Karpas-422 (cell line): ENCODE results near the gene STRADB. TPM values are rescaled to one million over a fixed set of nuclear protein-coding genes. Genes with fewer than 3 reads are reported as not detected.
"Not testable (repeated sequence)": the region's sequence is repeated elsewhere in the genome, so short reads cannot be mapped to it uniquely, and the experiment has no call there.

Source experiments
- DNase-seq: peaks from one replicate; pipeline ENCODE4 v3.0.0-alpha.2; 2015
- H2AFZ ChIP-seq: fragments of 200-600 bp; sonication (generic); 2 replicates; pipeline ENCODE4 v1.6.1; 2014; ENCODE audit warnings: antibody characterized with exemption, low read length, mixed read lengths
- H3K27ac ChIP-seq: fragments of 200-600 bp; sonication (generic); 2 replicates; pipeline ENCODE4 v1.5.1; 2014; ENCODE audit warnings: mild to moderate bottlenecking, low read length, moderate library complexity
- H3K27me3 ChIP-seq: fragments of 200-600 bp; sonication (generic); 2 replicates; pipeline ENCODE4 v1.6.1; 2014; ENCODE audit warnings: low read length, mixed read lengths
- H3K36me3 ChIP-seq: fragments of 200-600 bp; sonication (generic); 2 replicates; pipeline ENCODE4 v1.6.1; 2014; ENCODE audit warnings: low read length, mixed read lengths; ENCODE audit not compliant: insufficient read depth
- H3K4me1 ChIP-seq: fragments of 200-600 bp; sonication (generic); 2 replicates; pipeline ENCODE4 v1.6.1; 2014; ENCODE audit warnings: mild to moderate bottlenecking, low read length, mixed read lengths
- H3K4me2 ChIP-seq: fragments of 200-600 bp; sonication (generic); 2 replicates; pipeline ENCODE4 v1.6.1; 2014; ENCODE audit warnings: low read length, low read depth, mild to moderate bottlenecking; ENCODE audit not compliant: poor library complexity, severe bottlenecking
- H3K4me3 ChIP-seq: fragments of 200-600 bp; sonication (generic); 2 replicates; pipeline ENCODE4 v1.5.1; 2014; ENCODE audit warnings: mild to moderate bottlenecking, antibody characterized with exemption, low read length, mixed read lengths
- H3K79me2 ChIP-seq: fragments of 200-600 bp; sonication (generic); 2 replicates; pipeline ENCODE4 v1.6.1; 2014; ENCODE audit warnings: mild to moderate bottlenecking, low read length, mixed read lengths
- H3K9ac ChIP-seq: fragments of 200-600 bp; sonication (generic); 2 replicates; pipeline ENCODE4 v1.6.0; 2014; ENCODE audit warnings: low read length
- H3K9me2 ChIP-seq: fragments of 200-600 bp; sonication (generic), shearing (Covaris generic); replicated peaks from 2 replicates; pipeline ENCODE4 v1.6.0; 2014; ENCODE audit warnings: mild to moderate bottlenecking, low read length, moderate library complexity; ENCODE audit not compliant: insufficient read depth
- H3K9me3 ChIP-seq: fragments of 300-700, 200-600 bp; sonication (generic); 2 replicates; pipeline ENCODE4 v1.6.1; 2014; ENCODE audit warnings: low read length, mixed read lengths
- H4K20me1 ChIP-seq: fragments of 200-600 bp; sonication (generic); 2 replicates; pipeline ENCODE4 v1.6.1; 2014; ENCODE audit warnings: mild to moderate bottlenecking, antibody characterized with exemption, low read length, low read depth; ENCODE audit not compliant: insufficient read depth
- total RNA-seq: library from RNA; depleted of rRNA; stranded (reverse); fragments of >200 nt; shearing (Covaris generic); gene quantifications from 2 replicates; pipeline ENCODE4 v1.2.3, GENCODE V29; 2014; ENCODE audit warnings: low replicate concordance

The STRADB gene
- total RNA-seq, 1 experiment from 2014 or later, result 10.7 TPM

- H3K36me3 ChIP-seq, result no peaks in the 10 kb centered on the region
- no peaks in the 10 kb centered on the region for H3K9me3 ChIP-seq
- H3K27ac ChIP-seq, result no peak overlapping the region
- no peak overlapping the region for H2AFZ ChIP-seq
- H3K27me3 ChIP-seq, result no peaks in the 10 kb centered on the region
- no peaks in the 10 kb centered on the region for H3K79me2 ChIP-seq
- H4K20me1 ChIP-seq, result peaks cover 12% of the 10 kb centered on the region
- H3K4me3 ChIP-seq, result no peak overlapping the region
- no peak overlapping the region for H3K4me2 ChIP-seq
- H3K9ac ChIP-seq, result no peak overlapping the region
- H3K4me1 ChIP-seq, result no peaks in the 10 kb centered on the region
- no peak for DNase-seq
- no peaks in the 10 kb centered on the region for H3K9me2 ChIP-seq
Measured at GRCh38 chr2:201433394-201433995, 18.0 kb upstream of the STRADB start.

GRCh38 chr2:201436141-201436540, 15.4 kb upstream of the STRADB start:
- H3K4me1 ChIP-seq, result peaks cover 5% of the 10 kb centered on the region
- no peaks in the 10 kb centered on the region for H3K9me2 ChIP-seq
- H3K9ac ChIP-seq, result no peak overlapping the region
- no peaks in the 10 kb centered on the region for H3K27me3 ChIP-seq
- H3K4me2 ChIP-seq, result no peak overlapping the region
- no peak overlapping the region for H3K4me3 ChIP-seq
- H3K79me2 ChIP-seq, result no peaks in the 10 kb centered on the region
- no peaks in the 10 kb centered on the region for H3K36me3 ChIP-seq
- H2AFZ ChIP-seq, result no peak overlapping the region
- no peaks in the 10 kb centered on the region for H3K9me3 ChIP-seq
- no peak for DNase-seq
- peaks cover 28% of the 10 kb centered on the region for H4K20me1 ChIP-seq
- H3K27ac ChIP-seq, result no peak overlapping the region

- not testable (repeated sequence) for H3K4me3 ChIP-seq, DNase-seq, H2AFZ ChIP-seq, H3K27me3 ChIP-seq, H3K79me2 ChIP-seq, H3K9me2 ChIP-seq, H3K9ac ChIP-seq, H3K27ac ChIP-seq, H3K4me2 ChIP-seq, H3K9me3 ChIP-seq, H3K36me3 ChIP-seq
- Histone ChIP-seq H4K20me1 (peaks cover 45% of the 10 kb centered on the region), H3K4me1 (peaks cover 13% of the 10 kb centered on the region)
Measured at GRCh38 chr2:201439336-201439922, 12.1 kb upstream of the STRADB start.

- H3K79me2 ChIP-seq, result no peaks in the 10 kb centered on the region
- no peaks in the 10 kb centered on the region for H3K27me3 ChIP-seq
- no peaks in the 10 kb centered on the region for H3K9me2 ChIP-seq
- H3K27ac ChIP-seq, result no peak overlapping the region
- no peaks in the 10 kb centered on the region for H3K9me3 ChIP-seq
- H3K4me2 ChIP-seq, result no peak overlapping the region
- H4K20me1 ChIP-seq, result peaks cover 45% of the 10 kb centered on the region
- H3K36me3 ChIP-seq, result no peaks in the 10 kb centered on the region
- H3K4me1 ChIP-seq, result peaks cover 13% of the 10 kb centered on the region
- no peak overlapping the region for H3K9ac ChIP-seq
- H3K4me3 ChIP-seq, result no peak overlapping the region
- no peak for DNase-seq
- no peak overlapping the region for H2AFZ ChIP-seq
Measured at GRCh38 chr2:201440182-201440581, 11.4 kb upstream of the STRADB start.

- no peaks in the 10 kb centered on the region for H3K27me3 ChIP-seq
- peak; percentile 45 for DNase-seq
- no peak overlapping the region for H3K27ac ChIP-seq
- H3K4me2 ChIP-seq, result peak overlapping the region; percentile 45
- peaks cover 13% of the 10 kb centered on the region for H3K4me1 ChIP-seq
- peaks cover 49% of the 10 kb centered on the region for H4K20me1 ChIP-seq
- H3K9me2 ChIP-seq, result no peaks in the 10 kb centered on the region
- H3K4me3 ChIP-seq, result no peak overlapping the region
- H3K36me3 ChIP-seq, result no peaks in the 10 kb centered on the region
- H3K79me2 ChIP-seq, result no peaks in the 10 kb centered on the region
- H3K9ac ChIP-seq, result no peak overlapping the region; the same call in 1 of the 2 replicates
- no peaks in the 10 kb centered on the region for H3K9me3 ChIP-seq
- no peak overlapping the region for H2AFZ ChIP-seq
Measured at GRCh38 chr2:201441409-201441808, 10.1 kb upstream of the STRADB start.

- Histone ChIP-seq H3K9me3 (no peaks in the 10 kb centered on the region), H3K79me2 (no peaks in the 10 kb centered on the region), H4K20me1 (0 out of 2 replicates have a peak, but pooled peaks cover 32% of the 10 kb centered on the region), H3K27ac (no peak overlapping the region), H3K9me2 (no peaks in the 10 kb centered on the region), H2AFZ (no peak overlapping the region), H3K27me3 (no peaks in the 10 kb centered on the region), H3K4me3 (no peak overlapping the region), H3K9ac (no peak overlapping the region), H3K4me1 (peaks cover 13% of the 10 kb centered on the region), H3K4me2 (no peak overlapping the region), H3K36me3 (no peaks in the 10 kb centered on the region)
- DNase-seq, result no peak
Measured at GRCh38 chr2:201444746-201445465, 6.6 kb upstream of the STRADB start.

- Histone ChIP-seq H2AFZ (no peak overlapping the region), H4K20me1 (0 out of 2 replicates have a peak, but pooled peaks cover 18% of the 10 kb centered on the region), H3K36me3 (no peaks in the 10 kb centered on the region), H3K27me3 (no peaks in the 10 kb centered on the region), H3K4me2 (no peak overlapping the region), H3K79me2 (peaks cover 3% of the 10 kb centered on the region), H3K9ac (no peak overlapping the region), H3K27ac (no peak overlapping the region), H3K9me3 (no peaks in the 10 kb centered on the region), H3K4me3 (no peak overlapping the region), H3K9me2 (no peaks in the 10 kb centered on the region), H3K4me1 (peaks cover 7% of the 10 kb centered on the region)
- no peak for DNase-seq
Measured at GRCh38 chr2:201447086-201447485, 4.5 kb upstream of the STRADB start.

GRCh38 chr2:201448061-201448460, 3.5 kb upstream of the STRADB start:
- H3K4me2 ChIP-seq, result no peak overlapping the region
- no peak overlapping the region for H3K4me3 ChIP-seq
- H3K9me2 ChIP-seq, result no peaks in the 10 kb centered on the region
- no peaks in the 10 kb centered on the region for H3K36me3 ChIP-seq
- H3K27ac ChIP-seq, result no peak overlapping the region
- H4K20me1 ChIP-seq, result 0 out of 2 replicates have a peak, but pooled peaks cover 13% of the 10 kb centered on the region
- peaks cover 10% of the 10 kb centered on the region for H3K4me1 ChIP-seq
- no peak overlapping the region for H2AFZ ChIP-seq
- no peaks in the 10 kb centered on the region for H3K9me3 ChIP-seq
- no peak overlapping the region for H3K9ac ChIP-seq
- no peak for DNase-seq
- H3K27me3 ChIP-seq, result no peaks in the 10 kb centered on the region
- peaks cover 3% of the 10 kb centered on the region for H3K79me2 ChIP-seq
